NCI-H187 treated with DMSO at 0.1 percent for 48 hours (cell line): Measurements from ENCODE around the gene URB2.
"Not testable (repeated sequence)": the region's sequence is repeated elsewhere in the genome, so short reads cannot be mapped to it uniquely, and the experiment has no call there.

Experiments used
- DNase-seq: peaks from one replicate; lab custom pipeline; 2025; lab: John Stamatoyannopoulos, UW

The URB2 gene

DNA sequence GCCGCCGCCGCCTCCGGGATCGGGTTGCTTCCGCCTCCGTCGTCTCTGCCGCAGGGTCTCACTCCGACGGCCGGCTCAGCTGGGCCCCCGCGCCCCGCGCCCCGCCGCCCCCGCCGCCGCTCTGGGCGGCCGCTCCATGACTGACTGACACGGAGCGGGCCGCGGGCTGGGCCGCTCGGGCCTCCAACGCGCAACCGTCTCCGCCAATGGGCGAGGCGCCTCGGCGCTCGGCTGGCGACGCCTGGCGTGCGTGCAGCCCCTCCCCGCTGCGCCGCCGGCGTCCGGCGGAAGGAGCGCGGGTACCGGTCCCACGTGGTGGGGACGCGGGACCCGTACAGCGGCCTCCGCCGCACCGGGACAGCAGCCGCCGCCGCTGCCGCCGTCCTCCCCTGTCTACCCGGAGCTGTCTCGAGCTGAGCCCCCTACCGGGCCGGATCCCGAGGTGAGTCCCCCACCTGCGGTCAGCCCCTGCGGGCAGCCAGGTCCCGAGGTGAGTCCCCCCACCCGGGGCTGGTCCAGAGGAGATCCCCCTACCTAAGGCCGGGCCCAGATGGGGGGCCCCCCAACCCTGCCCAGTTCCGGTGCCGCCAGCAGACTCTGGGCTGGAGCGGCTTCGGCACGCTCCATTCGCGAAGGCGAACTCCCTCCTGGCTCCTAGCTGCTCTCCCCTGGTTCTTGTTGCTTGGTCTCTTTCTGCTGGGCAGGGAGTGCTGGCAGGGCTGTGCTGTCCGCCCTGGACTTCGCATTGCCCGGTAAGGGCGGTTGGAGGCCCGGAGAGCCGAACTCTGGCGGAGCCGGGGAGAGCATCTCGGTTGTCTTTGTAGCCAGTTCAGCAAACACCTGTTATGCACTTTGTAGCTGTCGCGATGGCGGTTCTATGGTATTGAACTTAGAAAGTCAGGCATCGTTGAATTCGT lies at the start of gene URB2, which contains the start of gene TAF5L:
Gene URB2, plus strand, starts transcription at position 333 of the 917 bp plus-strand sequence. CDS start 1,387 bp downstream, outside the sequence.
Gene TAF5L, minus strand, starts transcription at position 208 of the 917 bp plus-strand sequence. CDS start 11,640 bp downstream, outside the sequence.
- no peak for DNase-seq

- DNase-seq: no peak
Measured at GRCh38 chr1:229578168-229579058, 47.6 kb upstream of the URB2 start.

DNA sequence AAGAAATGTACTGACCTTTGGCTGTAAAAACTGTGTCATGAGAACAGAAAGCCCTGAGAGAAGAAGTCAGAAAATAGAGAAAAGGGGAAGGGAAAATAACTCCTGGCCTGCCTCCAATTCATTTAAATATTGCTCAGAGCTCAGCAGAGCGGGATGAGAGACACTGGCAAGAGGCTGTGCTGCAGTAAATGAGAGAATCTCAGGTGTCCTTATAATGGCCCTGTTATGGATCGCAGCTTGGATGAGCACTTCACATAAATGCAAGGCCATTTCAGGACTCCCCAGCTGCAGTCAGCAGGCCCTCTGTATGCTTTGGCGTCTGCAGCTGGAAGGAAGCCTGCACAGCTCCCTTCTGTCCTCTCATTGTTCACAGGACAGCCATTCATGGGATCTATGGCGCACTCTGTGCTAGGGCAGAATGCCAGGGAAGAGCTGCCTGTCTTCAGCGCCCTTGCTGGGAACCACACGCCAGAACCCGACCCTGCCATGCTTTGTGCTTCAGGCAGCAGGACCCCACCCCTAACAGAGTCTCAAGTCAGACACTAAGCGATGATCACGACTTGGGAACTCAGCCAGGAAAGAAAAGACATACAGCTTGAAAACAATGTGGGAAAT lies 46.9 kb upstream of the URB2 start:
- DNase-seq: peak; percentile 68

GRCh38 chr1:229581485-229581884 lies 44.6 kb upstream of the URB2 start:
- no peak for DNase-seq

DNA sequence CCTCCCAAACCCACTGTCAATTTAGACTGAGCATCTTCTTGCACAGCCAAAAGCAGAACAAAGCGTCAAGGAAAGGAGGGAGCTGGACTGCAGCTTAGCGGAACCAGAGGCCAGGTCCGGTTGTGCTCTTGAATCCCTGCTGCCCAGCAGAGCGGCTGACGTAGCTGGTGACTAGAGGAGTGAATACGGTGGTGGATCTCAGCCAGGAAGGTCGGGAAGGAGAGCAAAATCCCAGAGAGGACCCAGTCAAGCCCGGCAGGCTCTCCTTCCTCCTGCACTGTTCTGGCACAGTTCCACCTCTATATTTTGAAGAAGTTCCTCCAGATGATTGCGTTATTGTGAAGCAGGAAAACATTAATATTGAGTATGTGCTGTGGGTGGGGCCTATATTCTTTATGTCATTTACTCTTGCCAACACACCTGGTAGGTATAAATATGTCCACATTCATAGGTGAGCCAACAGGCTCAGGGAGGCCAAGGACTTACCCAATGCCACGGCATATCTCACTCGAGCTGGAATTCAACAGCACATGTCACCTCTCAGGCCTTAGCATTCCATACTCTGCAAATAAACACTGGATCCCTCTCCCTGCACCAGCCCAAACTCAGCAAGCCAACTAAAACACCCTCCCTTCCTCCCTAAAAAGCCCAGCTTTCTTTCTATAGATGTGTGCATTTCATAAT lies 43.9 kb upstream of the URB2 start:
- no peak for DNase-seq

GRCh38 chr1:229582715-229583114 lies 43.3 kb upstream of the URB2 start:
- DNase-seq: no peak

DNA sequence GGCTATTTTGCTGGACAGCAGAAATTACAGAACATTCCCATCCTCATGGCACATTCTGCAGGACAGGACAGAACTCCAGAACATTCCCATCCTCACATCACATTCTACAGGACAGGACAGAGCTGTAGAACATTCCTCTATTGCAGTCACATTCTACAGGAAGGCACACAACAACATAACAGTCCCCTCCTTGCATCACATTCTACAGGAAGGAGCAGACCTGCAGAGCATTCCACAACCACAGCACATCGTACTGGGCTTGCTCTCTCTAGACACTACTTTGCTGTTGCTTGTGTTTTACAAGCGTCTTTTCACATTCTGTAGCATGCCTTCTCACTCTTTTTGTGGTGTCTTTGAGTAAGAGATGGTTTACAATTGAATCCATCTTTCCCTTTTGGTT lies 40.7 kb upstream of the URB2 start:
- no peak for DNase-seq

- DNase-seq: no peak
Measured at GRCh38 chr1:229590119-229590518, 35.9 kb upstream of the URB2 start.

DNA sequence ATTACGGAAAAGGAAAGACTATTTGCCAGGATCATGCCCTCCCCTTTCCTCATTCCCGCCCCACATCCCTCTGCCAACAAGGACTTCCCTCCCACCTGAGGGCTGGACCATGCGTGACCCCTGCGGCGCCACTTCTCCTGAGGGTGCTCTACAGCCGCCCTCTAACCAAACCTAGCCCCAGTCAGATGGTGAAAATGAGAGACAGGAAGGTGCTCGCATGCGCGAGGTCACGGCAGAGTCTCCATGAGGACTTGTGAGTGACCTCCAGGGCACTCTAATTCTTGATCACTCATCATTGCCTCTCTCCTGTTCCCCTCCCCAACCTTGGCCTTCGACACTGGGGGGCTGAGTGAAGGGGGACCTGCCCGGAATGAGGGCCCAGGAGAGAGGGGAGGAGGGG lies 32.2 kb upstream of the URB2 start:
- DNase-seq: no peak

- no peak for DNase-seq
Measured at GRCh38 chr1:229594227-229595008, 31.6 kb upstream of the URB2 start.

GRCh38 chr1:229595876-229596275 lies 30.2 kb upstream of the URB2 start:
- DNase-seq: not testable (repeated sequence)

DNA sequence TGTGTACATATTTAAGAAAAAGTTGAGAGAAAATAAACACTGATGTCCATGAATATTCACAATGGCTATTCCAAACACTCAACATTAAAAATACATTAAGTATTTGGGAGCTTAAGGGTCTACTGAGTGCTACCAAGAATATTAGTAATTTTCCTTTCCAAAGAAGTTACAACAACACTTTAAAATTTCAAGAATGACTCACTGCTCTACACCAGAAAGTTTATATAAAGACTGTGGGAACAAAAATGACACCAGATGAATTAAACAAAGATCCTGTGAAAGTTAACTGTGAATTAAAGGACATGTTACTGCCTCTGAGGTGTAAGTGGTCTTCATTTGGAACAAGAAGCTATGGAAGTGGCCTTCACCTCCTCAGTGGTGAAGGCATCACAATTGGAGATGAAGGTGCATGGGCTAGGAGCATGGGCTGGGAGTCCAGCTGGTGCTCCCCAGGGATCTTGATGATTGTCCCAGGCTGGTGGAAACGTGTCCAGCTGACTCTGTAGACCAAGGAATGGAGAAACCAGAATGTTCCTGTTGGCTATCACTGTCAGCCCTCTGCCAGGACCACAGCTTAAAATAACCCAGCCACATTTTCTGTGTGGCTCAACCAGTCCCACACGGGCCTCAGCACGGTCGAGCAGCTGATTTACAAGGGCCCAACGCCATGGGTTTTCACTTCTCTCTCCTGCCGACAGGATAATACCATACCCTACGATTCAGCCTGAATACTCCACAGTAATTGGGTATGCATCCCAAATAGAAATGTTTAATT lies 28.9 kb upstream of the URB2 start:
- no peak for DNase-seq

DNA sequence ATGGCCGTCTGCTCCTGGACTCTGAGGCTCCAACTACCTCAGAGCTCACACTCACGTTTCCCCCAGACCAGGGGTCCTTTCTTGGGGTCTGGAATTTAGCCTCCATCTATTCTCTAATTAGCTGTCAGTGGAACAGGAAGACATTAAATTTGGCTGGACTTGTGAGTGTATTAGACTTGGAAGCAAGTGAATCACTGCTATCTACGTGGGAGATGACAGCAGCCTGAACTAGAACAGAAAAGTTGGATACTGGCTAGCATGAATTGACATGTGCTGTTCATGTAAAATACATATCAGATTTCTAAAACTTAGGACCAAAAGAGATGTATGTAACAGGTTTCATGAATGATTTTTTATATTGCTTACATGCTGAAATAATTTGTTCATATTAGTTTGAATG lies 28.2 kb upstream of the URB2 start:
- DNase-seq: no peak

DNA sequence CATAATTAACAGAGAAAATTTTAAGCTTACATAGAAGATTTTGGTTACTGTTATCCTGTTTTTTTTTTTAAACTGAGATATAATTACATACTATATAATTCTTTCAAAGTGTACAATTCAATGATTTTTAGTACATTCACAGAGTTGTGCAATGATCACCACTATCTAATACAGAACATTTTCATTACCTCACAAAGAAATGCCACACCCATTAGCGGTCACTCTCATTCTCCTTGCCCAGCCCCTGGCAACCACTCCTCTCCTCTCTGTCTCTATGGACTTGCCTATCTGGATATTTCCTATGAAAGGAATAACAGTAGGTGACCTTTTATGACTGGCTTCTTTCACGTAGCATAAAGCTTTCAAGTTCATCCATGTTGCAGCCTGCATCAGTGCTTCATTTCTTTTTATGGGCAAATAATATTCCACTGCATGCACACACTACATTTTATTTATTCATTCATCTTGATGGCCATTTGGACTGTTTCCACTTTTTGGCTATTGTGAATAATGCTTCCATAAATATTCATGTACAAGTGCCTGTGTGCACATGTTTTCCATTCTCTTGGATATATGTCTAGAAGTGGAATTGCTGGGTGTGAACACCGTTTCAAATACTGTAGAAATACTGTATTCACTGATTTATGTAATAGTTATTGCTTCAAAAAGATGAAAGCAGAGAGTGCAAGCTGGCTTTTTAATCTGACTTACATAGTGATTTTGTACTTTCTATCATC lies 26.7 kb upstream of the URB2 start:
- no peak for DNase-seq

DNA sequence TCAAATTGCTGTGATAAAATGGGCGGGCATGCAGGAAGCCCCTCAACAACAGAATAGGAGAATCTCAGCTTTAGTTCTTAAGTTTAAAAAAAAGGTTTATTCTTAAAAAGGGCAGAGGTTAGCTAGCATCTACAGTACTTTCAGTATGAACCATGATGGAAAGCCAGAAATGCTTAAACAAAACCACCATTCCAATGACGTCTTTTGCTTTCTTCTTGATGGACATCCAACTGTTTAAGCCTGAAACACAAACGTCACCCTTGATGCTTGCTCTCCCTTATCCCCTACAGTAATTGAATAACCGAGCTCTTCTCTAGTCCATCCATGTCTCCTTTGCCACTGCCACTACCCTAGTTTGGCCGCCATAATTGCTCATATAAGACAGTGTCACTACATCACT lies 25.8 kb upstream of the URB2 start:
- DNase-seq: no peak

DNA sequence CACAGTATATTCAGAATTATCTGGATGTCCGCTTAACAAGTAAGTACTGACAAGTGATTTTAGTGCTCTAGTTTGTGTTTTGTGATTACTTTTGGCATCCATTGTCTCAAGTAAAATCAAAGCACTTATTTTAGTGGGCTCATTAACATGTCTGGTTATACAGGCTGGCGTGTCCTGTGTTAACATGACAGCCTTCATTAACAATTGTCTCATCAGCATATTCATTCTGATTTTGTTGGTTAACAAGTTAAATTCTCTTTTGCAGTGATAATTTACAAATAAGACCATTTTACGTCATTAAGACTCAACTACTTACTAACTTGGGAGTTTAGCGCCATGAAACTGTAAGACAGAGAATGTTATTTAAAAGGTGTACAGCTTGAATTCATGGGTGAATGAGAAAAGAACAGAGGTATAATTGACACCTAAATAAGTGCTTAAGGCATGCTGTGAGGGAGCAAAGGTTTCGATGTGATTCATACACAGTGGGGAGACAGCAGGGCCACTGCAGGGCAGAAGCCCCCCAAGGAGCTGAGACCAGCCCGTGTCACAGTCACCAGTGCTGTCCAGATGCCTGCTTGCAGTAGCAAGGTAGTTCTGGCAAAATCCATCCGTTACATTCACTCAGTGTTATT lies 22.6 kb upstream of the URB2 start:
- no peak for DNase-seq

GRCh38 chr1:229607370-229607769 lies 18.7 kb upstream of the URB2 start:
- DNase-seq: no peak

- no peak for DNase-seq
Measured at GRCh38 chr1:229608590-229608989, 17.5 kb upstream of the URB2 start.

- DNase-seq: no peak
Measured at GRCh38 chr1:229613938-229614337, 12.1 kb upstream of the URB2 start.
